K562 (cell line): Measurements from ENCODE around the gene COX19.

Source experiments
- POLR2AphosphoS2 ChIP-seq: IDR thresholded peaks from 2 replicates; pipeline ENCODE4 v1.6.1; 2012; ENCODE audit warnings: low read length, improper control_type of control experiment
- TBL1XR1 ChIP-seq, 2 experiments: IDR thresholded peaks; 2 replicates each; pipeline ENCODE4 v1.6.1; 2012; ENCODE audit warnings: improper control_type of control experiment in 2 of 2, low read length in 2 of 2, mild to moderate bottlenecking in 1 of 2
- ZNF76 ChIP-seq: fragments of 250-450 bp; sonication (Bioruptor Pico); IDR thresholded peaks from 2 replicates; pipeline ENCODE4 v1.4.0; 2020; ENCODE audit warnings: mild to moderate bottlenecking, moderate library complexity, borderline replicate concordance
- TF ChIP-seq, protein P1 (sequence below), 3 experiments: IDR thresholded peaks in 2 of 3; conservative IDR thresholded peaks in 1 of 3; 2 replicates each; pipeline ENCODE4 v1.5.1; 2011 to 2012; ENCODE audit warnings: low read length in 3 of 3, mild to moderate bottlenecking in 3 of 3, control low read depth in 2 of 3, improper control_type of control experiment in 1 of 3, inconsistent platforms in 1 of 3, low read depth in 1 of 3, mixed read lengths in 1 of 3, moderate library complexity in 1 of 3; ENCODE audit not compliant: insufficient read depth in 2 of 3

DNA sequence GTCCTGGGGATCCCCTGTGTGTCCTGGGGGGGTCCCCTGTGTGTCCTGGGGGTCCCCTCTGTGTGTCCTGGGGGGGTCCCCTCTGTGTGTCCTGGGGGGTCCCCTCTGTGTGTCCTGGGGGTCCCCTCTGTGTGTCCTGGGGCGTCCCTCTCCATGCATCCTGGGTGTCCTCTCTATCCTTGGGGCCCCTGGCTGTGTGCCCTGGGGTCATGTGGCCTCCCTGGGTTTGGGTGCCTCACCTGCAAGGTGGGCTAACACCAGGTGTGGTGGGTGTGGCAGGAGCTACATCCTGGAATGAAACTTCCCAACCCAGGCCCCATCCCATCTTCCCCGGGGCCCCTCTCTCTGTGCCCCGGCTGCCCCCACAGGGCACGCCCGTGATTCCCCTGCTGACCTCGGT lies 12.6 kb upstream of the COX19 start:
- TF ChIP-seq TBL1XR1 (IDR thresholded peaks at IDR 0.05; ENCODE audit: low read length in 2 of 2) (no peak), POLR2AphosphoS2 (no peak), ZNF76 (CRISPR knock-in tag) (no peak)
- TF ChIP-seq, protein P1, sequence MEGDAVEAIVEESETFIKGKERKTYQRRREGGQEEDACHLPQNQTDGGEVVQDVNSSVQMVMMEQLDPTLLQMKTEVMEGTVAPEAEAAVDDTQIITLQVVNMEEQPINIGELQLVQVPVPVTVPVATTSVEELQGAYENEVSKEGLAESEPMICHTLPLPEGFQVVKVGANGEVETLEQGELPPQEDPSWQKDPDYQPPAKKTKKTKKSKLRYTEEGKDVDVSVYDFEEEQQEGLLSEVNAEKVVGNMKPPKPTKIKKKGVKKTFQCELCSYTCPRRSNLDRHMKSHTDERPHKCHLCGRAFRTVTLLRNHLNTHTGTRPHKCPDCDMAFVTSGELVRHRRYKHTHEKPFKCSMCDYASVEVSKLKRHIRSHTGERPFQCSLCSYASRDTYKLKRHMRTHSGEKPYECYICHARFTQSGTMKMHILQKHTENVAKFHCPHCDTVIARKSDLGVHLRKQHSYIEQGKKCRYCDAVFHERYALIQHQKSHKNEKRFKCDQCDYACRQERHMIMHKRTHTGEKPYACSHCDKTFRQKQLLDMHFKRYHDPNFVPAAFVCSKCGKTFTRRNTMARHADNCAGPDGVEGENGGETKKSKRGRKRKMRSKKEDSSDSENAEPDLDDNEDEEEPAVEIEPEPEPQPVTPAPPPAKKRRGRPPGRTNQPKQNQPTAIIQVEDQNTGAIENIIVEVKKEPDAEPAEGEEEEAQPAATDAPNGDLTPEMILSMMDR (IDR thresholded peaks at IDR 0.05 in 2 of 3, conservative IDR thresholded peaks at IDR 0.05 in 1 of 3; ENCODE audit: insufficient read depth in 2 of 3, low read depth in 1 of 3, low read length in 3 of 3): no peak
